DMS53 (cell line): Measurements from ENCODE around the gene INPP5K.
"Not testable (repeated sequence)": the region's sequence is repeated elsewhere in the genome, so short reads cannot be mapped to it uniquely, and the experiment has no call there.

Experiments
- DNase-seq: peaks from one replicate; lab custom pipeline; 2025; lab: John Stamatoyannopoulos, UW

The INPP5K gene

GRCh38 chr17:1516388-1517161 lies at the start of gene INPP5K:
TSS of gene INPP5K (minus strand) at chr17:1516612. CDS start at chr17:1516499, 113 bp downstream.
- peak; percentile 98 for DNase-seq

- no peak for DNase-seq
These were observed 49.5 kb upstream of the INPP5K start for GRCh38 chr17:1565877-1566276.

- peak; percentile 85 for DNase-seq
These were observed 47.6 kb upstream of the INPP5K start for GRCh38 chr17:1563786-1564613.

GRCh38 chr17:1563471-1563785 lies 47.0 kb upstream of the INPP5K start:
- DNase-seq: not testable (repeated sequence)

DNA sequence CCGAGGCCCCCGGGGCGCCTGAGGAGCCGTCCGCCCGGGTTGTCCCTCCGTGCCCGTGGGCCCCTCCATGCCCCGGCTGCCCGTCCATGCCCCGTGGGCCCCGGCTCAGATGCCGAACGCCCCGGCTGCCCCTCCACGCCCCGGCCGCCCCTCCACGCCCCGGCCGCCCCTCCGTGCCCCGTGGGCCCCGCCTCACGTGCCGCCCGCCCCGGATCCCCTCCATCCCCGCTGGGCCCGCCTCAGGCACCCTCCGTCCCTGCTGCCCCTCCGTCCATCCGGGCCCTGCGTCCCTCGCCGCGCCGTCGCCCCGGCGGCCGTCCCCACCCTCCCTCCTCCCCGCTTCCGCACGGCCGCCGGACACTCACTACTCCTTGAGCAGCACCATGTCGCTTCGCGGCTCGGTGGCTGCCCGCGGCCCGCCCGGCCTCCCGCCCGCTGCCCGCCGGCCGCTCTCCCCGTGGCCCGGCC lies 45.8 kb upstream of the INPP5K start:
- peak; percentile 79 for DNase-seq

- peak; percentile 44 for DNase-seq
These were observed 45.2 kb upstream of the INPP5K start for GRCh38 chr17:1561420-1562175.

DNA sequence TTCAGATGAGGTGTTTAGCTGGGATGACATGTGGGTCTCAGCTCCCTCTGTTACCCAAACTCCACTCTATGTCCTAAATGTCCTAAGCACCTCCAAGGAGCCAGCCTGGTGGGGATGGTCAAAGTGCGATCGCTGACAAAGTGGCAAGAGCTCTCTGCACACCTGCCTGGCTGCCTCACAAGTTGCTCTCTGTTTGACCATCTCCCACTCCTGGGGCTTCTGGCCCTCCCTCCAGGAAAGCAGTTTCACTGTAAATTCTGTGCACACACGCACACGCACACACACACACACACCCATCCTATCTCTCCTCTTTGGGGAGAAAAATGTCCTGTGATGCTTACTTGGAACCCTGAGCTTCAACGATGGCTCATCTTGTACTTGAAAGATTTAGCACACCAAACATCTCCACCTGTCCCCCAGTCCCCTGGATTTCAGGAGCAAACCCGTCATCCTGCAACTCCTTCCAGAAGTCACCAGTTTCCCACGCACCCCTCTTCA lies 44.5 kb upstream of the INPP5K start:
- DNase-seq: no peak

DNA sequence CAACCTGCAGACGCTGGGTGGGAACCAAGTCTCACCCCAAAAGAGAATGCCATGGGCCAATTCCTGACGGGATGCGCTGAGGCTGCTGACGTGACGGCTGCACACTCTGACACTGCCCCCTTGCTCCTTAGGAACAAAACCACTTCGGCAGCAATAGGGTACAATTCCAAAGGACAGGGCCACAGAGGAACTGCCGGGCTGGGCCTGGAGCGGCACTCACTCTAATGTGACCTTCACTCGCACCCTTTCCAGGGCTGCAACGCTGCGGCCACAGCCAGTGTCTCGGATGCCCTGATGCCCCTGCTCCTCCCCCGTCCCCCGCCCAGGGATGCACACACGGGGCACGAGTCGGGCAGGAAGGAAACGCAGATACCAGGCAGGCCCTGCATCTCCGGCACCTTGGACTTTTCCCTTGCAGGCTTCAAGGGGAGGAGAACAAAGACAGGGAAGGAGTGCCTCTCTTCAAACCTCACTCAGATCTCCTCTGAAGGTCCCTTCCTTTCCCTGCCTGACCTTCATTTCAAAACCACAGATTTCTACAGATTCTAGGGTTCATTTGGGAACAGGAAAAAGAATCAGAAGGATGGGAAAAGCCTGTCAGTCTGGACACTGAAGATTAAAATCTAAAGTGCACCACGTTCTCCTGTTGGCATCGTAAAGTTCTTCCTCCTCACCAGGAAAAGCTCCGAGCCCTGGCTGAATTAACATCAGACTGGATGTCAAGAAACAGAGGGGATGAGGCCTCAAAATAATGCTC lies 43.9 kb upstream of the INPP5K start:
- DNase-seq: no peak

GRCh38 chr17:1559047-1560043 lies 42.9 kb upstream of the INPP5K start:
- no peak for DNase-seq

DNA sequence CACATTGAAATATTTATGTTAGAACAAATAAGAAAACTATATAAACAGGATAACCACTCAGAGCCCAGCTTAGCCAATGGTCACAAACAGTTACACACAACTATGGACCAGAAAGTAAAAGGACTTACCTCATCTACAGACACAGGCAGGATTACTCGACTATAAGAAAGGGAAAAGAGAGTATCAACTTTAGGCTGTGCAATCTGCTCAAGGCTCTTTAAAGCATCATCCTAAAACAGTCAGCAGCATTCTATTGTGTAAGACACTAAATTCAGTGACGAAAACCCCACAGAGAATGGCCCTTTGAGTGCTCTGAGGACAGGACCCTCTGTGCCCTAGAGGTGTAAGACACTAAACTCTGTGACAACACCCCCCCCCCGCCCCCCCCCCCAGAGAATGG lies 42.0 kb upstream of the INPP5K start:
- DNase-seq: no peak

- DNase-seq: no peak
These were observed 41.1 kb upstream of the INPP5K start for GRCh38 chr17:1557355-1558095.

- no peak for DNase-seq
These were observed 39.4 kb upstream of the INPP5K start for GRCh38 chr17:1555651-1556471.

- no peak for DNase-seq
These were observed 38.5 kb upstream of the INPP5K start for GRCh38 chr17:1554751-1555540.

DNA sequence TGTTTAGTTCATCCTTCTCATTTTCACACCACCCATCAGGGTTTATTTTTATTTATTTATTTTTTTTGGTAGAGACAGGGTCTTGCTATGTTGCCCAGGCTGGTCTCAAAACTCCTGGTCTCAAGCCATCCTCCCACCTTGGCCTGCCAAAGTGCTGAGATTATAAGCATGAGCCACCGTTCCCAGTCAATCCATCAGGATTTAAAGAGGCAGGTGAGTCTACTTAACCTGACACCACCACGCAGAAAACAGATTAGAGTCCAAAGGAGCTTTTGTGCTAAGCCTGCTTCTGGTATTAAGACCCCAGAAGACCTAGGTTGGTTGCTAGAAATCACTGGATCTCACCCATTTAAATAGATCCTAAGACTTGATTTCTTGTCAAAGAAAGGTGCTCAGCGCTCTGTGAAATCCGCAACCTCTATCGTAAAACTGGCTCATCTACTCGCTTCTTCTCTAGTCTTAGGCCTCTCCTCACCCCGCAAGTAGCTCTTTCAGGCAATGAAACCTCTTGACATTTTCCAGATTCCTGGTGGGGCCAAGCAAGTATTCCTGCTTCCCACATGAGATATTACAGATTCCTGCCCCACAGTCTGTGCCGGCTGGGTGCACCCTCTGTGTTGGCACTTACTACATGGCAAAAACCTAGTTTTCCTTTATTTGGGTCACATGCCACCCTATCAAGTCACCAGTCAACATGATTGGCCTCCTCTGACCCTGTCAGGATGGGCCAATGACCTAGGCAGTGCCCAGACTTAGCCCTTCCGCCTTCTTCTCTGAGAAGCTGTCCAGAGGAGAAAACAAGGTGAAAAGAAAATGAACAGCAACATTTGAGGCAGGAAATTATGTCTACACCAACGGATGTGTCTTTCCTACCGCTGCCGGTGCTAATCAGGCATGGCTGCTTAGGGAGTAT lies 37.2 kb upstream of the INPP5K start:
- no peak for DNase-seq

DNA sequence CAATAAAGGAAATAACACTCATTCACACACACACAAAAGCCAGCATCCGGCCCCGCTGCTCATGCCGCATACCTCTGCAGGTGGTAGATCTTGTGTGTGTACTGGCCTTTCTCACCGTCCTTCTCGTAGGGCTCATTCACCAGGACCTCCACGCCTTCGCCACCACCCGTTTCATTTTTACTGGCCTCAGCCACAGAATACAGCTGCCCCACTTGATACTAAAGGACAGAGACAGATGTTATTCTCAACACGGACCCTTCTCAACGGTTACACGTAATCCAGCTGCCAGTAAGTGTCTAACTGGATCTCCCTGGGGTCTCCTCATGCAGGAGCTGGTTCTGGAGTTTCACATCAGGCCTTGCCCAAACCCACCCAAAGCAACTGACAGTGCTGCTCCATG lies 36.5 kb upstream of the INPP5K start:
- no peak for DNase-seq

GRCh38 chr17:1551741-1552140 lies 35.3 kb upstream of the INPP5K start:
- no peak for DNase-seq

DNA sequence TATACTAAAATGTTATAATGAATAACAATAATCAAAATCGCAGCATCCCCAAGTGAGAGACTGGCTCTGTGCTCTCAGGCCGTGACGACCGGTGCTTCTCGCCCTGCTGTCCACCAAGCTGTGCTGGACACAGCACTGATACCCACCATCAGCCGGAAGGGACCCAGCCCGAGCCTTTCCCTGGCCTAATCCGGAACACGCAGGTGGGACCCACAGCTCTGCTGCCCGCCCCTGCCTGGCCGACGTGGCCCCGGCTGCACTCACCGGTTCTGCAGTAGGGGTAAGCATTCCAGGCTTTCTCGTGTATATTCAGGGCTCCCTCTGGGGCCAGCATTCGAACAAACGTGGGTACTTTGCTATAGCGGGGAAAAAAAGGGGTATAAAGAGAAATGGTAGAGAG lies 31.6 kb upstream of the INPP5K start:
- no peak for DNase-seq
